HG03565 (cell line): ENCODE measurements around the gene PAGE2.
"Not testable (repeated sequence)": the region's sequence is repeated elsewhere in the genome, so short reads cannot be mapped to it uniquely, and the experiment has no call there.

Source experiments
- ATAC-seq: cut with Tn5 transposase; IDR thresholded peaks from one replicate; pipeline ENCODE4 v1.9.1; 2021; ENCODE audit warnings: mild to moderate bottlenecking, moderate library complexity; ENCODE audit not compliant: unreplicated experiment

Gene PAGE2, protein sequence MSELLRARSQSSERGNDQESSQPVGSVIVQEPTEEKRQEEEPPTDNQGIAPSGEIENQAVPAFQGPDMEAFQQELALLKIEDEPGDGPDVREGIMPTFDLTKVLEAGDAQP

DNA sequence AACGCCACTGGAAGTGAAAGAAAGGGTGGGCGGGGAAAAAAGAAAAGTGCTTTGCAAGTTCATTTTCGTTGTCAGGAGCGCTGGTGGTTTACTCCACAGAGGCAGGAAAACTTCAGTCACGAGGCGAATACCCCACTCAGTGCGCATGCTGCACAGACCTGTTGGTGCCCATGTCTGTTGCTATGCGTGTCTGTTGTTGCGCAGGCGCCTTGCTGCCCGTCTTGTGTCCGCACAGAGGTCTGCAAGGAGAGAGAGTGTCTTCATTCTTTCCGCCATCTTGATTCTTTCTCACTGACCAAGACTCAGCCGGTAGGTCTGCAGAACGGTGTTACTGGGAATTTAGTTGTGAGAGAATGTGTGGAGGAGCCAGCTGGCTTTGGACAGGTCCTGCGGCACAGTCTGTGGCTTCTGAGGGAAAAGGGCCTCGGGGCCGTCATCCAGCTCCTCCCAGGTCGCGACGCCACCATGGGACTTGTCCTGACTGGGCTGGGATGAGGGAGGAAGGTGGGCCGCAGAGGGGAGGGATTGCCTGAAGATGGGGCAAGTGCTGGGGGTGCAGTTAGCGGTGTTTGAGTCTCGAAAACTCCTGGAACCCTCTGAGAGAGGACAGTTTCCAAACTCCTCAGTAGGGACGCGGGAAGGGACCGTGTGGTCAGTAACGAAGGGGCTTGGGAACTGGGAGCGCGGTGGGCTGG is at the start of gene PAGE2:
Gene PAGE2 (plus strand): TSS at position 224 of the 695 bp plus-strand sequence. CDS start 1,003 bp downstream, outside the sequence.
- ATAC-seq: no peak

DNA sequence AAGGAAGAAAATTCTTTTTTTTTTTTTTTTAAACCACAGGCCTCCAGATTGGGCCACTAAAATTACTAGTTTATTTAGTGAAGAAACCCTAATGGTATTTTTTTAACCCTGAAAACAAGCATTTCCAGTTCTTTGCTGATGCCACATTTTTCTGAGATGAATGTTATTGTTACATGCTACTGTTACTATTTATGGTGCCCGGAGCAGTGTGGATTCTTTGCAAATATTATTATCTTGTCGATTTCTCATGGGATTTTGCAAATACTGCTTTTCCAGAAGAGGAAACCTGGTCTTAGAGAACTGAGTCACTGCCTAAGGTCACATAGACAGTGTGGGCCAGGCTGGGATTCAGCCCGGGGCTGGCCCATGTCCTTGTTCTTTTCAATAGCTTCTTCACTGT is 49.3 kb upstream of the PAGE2 start:
- ATAC-seq: no peak

DNA sequence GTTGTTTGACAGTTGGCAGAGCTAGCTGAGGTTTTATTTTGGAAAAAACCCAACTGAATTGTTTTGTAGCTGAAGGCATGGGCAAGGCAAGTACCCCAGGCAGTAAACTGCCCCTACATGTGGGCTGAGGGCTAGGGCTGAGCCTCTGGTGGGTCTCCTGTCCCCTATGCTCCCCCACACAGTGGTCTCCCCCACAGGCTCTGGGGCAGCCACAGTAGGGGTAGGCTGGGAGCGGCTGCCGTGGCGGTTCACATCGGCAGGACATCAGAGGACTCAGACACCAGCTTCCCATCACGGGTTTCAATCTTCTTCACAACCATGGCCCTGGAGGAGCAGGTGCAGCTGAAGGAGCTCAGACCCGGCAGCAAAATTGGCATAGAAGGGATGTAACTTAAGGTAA is 47.3 kb upstream of the PAGE2 start:
- ATAC-seq: no peak

DNA sequence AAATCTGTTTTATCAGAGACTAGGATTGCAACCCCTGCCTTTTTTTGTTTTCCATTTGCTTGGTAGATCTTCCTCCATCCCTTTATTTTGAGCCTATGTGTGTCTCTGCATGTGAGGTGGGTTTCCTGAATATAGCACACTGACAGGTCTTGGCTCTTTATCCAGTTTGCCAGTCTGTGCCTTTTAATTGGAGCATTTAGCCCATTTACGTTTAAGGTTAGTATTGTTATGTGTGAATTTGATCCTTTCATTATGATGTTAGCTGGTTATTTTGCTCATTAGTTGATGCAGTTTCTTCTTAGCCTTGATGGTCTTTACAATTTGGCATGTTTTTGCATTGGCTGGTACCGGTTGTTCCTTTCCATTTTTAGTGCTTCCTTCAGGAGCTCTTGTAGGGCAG is 38.2 kb upstream of the PAGE2 start:
- ATAC-seq: not testable (repeated sequence)

DNA sequence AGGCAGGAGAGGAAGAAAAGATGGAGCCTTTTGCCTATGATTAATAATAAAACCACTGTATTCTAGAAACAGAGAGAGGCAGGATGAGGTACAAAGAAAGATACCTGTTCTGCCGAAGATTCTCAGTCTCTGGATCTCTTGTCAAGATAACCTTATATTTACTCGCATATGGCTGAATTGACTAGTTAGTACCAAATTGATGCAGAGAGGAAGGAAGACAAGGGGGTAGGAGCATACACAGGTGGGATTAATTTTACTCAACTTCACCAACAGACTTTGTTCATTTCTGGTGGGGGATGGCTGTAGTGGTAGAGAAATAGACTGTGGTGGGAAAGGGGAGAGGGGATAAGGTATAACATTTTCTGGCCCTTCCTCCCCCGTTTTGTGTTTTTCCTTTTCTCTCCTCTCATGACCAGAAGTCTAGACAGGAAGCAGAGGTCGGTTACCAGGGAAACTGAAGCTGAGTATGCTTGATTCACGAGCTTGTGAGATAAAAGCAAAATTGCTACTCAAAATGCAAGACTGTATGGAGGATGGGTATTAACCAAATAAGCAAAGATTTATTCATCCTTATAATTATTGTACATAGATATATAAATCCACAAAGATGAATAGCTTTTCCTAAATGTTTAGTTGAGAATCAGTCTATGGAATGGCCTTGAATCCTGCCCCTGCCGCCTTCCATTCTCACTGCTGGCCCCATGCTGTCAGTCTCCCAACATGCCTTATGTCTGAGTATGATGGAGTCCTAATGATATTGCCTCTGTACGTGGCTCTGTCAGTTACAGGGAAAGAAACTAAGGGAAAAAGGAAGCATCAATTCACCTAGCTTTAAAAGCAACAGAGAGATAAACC is 31.8 kb upstream of the PAGE2 start:
- no peak for ATAC-seq

DNA sequence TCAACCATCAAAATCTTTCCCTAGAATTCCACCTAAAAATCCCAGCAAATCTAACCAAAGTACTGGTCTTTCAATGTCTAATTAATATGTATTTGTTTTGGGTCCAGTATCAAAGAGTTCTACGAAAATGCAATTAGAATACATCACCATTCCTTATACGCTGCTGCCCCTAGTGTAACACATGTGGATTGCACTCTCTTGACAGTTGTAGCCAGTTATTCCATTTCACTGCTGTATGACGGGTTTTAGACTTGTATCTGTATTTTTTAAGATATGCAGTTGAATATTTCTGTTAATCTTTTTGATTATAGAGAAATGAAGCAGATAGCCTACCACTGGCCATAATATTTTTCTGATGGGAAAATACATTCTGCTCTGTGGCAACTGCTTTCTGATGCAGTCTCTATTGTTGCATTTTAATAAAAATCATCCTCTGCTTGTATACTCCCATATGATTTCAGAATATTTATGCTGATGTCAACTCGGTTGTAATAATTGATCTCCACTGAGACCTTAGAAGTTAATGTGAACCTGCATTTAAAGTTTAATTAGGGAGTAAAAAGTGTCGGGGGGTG is 31.1 kb upstream of the PAGE2 start:
- ATAC-seq: no peak

DNA sequence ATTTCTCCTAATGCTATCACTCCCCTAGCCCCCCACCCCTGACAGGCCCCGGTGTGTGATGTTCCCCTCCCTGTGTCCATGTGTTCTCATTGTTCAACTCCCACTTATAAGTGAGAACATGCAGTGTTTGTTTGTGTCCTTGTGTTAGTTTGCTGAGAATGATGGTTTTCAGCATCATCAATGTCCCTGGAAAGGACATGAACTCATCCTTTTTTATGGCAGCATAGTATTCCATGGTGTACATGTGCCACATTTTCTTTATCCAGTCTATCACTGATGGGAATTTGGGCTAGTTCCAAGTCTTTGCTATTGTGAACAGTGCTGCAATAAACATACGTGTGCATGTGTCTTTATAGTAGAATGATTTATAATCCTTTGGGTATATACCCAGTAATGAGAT is 21.6 kb upstream of the PAGE2 start:
- ATAC-seq: not testable (repeated sequence)

DNA sequence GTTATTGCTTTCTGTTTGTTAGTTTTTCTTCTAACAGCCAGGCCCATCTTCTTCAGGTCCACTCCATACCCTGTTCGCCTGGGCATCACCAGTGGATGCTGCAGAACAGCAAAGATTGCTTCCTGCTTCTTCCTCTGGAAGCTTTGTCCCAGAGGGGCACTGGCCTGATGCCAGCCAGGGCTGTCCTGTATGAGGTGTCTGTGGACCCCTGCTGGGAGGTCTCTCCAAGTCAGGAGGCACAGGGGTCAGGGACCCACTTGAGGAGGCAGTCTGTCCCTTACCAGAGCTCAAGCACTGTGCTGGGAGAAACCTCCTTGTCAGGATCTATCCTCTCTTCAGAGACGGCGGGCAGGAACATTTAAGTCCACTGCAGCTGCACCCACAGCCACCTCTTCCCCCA is 16.5 kb upstream of the PAGE2 start:
- ATAC-seq: no peak

DNA sequence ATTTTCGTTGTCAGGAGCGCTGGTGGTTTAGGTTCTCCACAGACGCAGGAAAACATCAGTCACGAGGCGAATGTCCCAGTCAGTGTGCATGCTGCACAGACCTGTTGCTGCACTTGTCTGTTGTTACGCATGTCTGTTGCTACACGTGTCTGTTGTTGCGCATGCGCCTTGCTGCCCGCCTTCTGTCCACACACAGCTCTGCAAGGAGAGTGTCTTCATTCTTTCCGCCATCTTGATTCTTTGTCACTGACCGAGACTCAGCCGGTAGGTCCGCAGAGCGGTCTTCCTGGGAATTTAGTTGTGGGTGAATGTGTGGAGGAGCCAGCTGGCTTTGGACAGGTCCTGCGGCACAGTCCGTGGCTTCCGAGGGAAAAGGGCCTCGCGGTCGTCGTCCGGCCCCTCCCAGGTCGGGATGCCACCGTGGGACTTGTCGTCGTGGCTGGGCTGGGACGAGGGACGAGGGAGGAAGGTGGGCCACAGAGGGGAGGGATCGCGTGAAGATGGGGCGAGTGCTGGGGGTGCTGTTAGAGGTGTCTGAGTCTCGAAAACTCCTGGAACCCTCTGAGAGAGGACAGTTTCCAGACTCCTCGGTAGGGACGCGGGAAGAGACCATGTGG is 13.9 kb upstream of the PAGE2 start, which contains the start of gene PAGE2B:
Gene PAGE2B (plus strand): TSS at position 180 of the 617 bp plus-strand sequence. CDS start 1,012 bp downstream, outside the sequence.
- ATAC-seq: no peak

DNA sequence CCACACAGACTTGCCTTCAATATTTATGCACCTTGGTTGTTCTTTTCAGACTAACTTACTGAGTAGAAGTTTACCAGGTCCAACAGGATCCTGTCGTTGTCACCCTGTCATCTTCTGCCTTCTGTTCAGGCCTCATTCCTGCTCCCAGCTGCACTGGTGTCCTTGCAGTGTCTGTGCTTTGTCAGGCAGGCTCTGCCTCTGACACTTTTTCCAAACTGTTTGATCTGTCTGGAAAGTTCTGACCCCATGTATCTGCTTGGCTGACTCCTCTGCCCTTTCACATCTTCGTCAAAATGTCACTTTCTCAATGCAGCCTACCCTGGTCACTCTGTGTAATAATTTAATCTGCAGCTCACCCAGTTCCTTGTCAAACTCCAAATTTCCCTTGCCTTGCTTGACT is 9.9 kb downstream of the PAGE2 start:
- ATAC-seq: no peak

DNA sequence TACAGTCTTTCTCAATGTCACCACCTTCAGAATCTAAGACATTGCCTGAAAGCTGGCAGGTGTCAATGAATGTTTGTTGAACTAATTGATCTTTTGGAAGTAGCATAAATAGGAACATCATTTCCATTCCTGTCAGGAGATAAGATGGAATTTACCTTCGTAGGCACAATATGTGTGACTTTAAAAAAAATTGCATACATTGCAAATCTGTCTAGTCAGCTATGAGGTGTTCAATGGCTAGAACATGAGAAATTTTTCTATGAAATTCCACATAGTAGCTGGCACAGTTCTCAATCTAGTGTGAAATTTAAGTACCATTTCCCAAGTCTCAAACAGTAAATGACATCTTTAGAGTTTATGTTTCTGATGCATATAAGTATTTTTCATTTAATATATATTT is 10.3 kb downstream of the PAGE2 start:
- ATAC-seq: no peak

DNA sequence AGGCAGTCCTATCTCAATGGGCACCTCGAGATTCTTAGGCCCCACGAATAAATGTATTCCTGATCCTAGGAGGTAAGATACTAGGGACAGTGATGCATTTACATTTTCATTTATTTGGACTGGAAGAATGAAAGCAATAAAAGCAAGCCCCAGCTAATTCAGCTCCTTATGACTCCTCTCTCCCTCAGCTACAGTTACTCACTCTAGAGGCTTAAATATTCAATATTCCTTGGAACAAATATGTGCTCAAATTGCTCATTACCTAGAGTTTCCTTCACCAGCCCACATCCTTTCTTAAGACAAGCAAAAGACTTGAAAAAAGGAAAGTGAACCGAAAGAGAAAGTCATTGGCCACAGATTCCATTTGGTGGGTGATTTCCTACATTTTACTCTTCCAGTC is 13.9 kb downstream of the PAGE2 start:
- ATAC-seq: no peak

DNA sequence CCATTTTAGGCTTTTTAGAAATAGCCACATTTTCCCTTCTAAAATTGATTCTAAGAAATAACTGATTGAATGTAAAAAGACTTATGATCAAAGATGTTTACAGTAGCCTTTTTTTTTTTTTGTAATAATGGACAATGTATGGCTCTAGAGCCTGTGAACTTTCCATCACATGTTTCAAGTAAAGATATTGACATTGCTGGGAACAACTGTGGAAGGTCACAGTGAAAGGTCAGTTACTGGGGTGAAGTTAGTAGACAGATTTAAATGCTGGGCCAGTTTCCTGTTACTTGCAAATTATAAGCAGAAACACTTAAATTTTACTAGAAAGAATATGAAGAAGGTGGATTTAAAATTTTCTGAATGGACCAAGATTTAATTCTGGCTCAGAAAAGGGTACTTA is 18.4 kb downstream of the PAGE2 start:
- ATAC-seq: no peak

DNA sequence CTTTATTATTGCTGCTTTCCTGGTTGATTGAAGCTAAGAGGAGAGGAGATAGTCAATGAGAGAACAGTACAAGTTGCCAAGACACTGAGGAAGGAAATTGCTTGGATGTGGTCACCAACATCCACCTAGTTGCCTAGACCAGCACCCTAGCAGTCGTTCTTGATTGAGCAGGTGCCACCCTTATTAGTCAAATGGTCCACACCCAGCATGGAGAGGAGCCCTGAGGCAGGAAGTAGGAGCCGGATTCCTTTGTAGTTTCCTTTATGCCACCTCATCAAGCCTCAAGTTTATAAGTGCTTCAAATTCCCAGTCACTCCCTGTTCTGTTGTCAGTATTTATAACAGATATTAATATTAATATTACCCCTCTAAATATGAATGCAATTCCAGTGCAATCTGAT is 19.1 kb downstream of the PAGE2 start:
- no peak for ATAC-seq

DNA sequence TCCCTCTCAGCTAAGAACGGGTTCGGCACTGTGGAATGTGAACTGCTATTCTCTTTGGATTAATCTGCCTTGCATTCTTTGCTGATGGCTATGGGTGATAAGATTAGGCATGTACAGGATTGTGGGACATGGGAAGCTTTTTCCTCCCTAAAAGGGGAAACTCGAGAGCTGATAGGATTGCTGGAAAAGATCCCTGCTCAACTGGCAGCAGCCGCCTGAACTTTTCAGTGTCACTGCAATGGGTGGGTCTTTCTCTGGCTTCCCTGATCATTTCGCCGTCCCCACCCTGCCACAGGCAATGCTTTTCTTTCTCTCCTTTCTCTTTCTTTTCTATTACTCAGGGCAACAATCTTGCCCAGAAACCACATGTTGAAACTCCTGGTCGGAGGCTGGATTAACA is 20.5 kb downstream of the PAGE2 start:
- no peak for ATAC-seq

DNA sequence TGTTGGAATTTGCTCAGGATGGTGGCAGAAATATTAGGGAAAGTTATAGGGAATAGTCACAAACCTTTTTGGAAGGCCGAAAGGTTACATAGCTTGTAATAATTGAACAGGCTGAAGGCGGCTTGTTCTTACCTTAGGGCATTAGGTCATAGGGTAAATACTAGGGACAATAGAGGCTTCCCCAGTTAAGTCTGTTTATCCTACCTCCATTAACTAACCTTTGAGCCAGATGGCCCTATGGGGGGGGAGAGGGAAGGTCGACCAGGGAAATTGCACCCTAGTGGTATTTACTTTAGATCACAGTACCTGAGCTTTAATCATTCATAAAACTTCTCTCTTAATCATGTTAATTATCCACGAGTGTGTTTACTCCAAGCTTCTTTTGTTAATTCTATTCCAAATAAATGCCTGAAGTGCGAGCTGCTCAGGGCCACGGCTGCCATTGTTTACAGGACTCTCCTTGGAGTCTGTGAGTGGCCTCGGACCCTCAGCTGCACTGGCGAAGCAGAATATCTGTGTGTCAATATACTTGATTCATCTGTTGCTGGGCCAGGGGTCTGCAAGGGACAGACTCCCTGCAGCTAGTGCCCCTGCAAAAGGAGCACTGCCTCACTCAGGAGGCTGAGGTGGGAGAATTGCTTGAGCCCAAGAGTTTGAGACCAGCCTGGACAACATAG is 22.9 kb downstream of the PAGE2 start:
- no peak for ATAC-seq

DNA sequence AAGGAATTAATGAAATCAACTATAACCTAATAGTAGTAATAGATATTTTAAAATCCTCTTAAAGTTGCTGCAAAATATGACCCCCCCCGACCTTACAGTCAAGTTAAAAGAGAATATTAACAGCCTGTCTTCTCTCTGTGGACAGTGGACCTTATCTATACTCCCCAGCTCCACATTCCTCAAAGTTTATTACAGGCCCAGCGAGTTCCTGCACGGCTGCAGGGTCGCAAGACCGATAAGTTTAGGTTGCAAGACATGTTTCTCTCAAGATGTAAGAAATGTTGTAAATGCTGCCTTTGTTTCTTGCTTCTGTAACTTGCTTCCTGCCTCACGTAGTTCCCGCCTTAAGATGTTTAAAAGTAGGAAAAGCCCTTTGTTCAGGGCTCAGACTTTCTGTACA is 27.8 kb downstream of the PAGE2 start:
- not testable (repeated sequence) for ATAC-seq

DNA sequence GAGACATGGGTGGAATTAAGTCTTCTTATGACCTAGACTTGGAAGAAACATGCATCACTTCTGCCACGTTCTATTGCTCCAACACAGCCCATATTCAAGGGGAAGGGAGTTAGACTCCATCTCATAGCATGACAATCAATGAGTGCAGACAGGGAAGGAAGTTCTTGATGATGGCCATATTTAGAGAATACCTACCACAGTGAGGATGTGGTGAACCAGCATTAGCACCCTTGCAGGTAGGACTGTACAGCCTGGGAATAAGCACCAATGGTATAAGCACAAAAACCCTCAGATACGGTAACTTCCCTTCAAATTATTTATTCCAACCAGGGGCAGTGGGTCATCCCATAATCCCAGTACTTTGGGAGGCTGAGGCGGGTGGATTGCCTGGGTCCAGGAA is 29.8 kb downstream of the PAGE2 start:
- no peak for ATAC-seq

DNA sequence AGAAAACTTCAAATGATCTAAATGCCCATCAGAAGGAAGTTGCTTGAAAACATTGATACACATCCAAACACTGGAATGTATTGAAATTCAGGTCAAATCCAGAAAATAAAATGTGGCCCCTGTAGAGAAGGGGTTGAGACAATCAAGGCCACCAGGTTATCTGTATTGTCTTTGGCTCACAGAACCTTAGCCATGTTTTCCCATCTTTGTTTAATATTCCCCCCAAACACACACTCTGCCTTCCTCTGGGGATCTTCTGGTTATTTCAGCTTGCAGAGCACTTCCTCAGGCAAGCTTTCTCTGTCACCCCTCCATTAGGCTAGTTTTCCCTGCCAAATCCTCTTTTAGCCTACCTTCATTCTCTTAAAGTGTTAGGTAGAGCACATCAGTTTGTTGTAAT is 30.5 kb downstream of the PAGE2 start:
- ATAC-seq: no peak

DNA sequence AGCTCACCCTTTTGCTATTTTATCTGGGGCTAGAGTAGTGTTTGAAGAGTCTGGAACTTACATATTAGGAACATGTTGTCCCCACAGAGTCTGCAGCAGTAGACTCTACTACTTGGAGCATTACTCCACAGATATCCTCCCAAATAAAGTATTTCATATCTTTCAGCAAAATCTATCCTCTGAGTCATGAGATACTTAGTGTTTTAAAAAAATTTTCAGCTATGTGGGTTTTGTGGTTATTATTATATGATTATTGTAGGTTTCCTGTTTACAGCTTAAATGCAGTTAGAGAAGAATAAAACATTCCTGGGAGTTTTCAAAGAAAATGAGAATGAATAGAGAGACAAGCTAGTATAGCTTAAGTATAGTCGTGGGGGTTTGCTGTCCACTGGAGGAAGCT is 30.9 kb downstream of the PAGE2 start:
- no peak for ATAC-seq
